Activated naive CD4-positive, alpha-beta T cell treated with anti-CD3 and anti-CD28 coated beads, Interleukin-2, amount 50 U/mL, for 24 hours (primary cell): ENCODE measurements around the gene CCL25.

Experiments
- H3K27ac Mint-ChIP-seq: one replicate; pipeline ENCODE4 v1.8.0; 2021; ENCODE audit warnings: mild to moderate bottlenecking, mixed read lengths
- H3K27me3 Mint-ChIP-seq: one replicate; pipeline ENCODE4 v1.8.0; 2021; ENCODE audit warnings: mixed read lengths
- H3K36me3 Mint-ChIP-seq: one replicate; pipeline ENCODE4 v1.8.0; 2021; ENCODE audit warnings: mixed read lengths
- H3K4me1 Mint-ChIP-seq: one replicate; pipeline ENCODE4 v1.8.0; 2021; ENCODE audit warnings: mixed read lengths
- H3K4me3 Mint-ChIP-seq: one replicate; pipeline ENCODE4 v1.8.0; 2021; ENCODE audit warnings: mild to moderate bottlenecking, mixed read lengths
- H3K9me3 Mint-ChIP-seq: one replicate; pipeline ENCODE4 v1.8.0; 2021; ENCODE audit warnings: mixed read lengths

CCL25 gene

GRCh38 chr19:8109890-8110662, 57.5 kb downstream of the CCL25 start:
- no peaks in the 10 kb centered on the region for H3K36me3 Mint-ChIP-seq
- H3K4me3 Mint-ChIP-seq, result no peak overlapping the region

GRCh38 chr19:8110931-8111330, 58.4 kb downstream of the CCL25 start:
- Mint-ChIP-seq H3K9me3 (no peaks in the 10 kb centered on the region), H3K27me3 (peaks cover 3% of the 10 kb centered on the region), H3K27ac (no peak overlapping the region), H3K4me3 (no peak overlapping the region), H3K4me1 (no peaks in the 10 kb centered on the region), H3K36me3 (no peaks in the 10 kb centered on the region)

More at GRCh38 chr19:8109890-8110662, 57.5 kb downstream of the CCL25 start:
- H3K9me3 Mint-ChIP-seq, result no peaks in the 10 kb centered on the region
- no peaks in the 10 kb centered on the region for H3K4me1 Mint-ChIP-seq
- H3K27ac Mint-ChIP-seq, result no peak overlapping the region
- peaks cover 5% of the 10 kb centered on the region for H3K27me3 Mint-ChIP-seq

GRCh38 chr19:8111376-8111775, 58.8 kb downstream of the CCL25 start:
- H3K4me3 Mint-ChIP-seq, result no peak overlapping the region
- H3K27ac Mint-ChIP-seq, result no peak overlapping the region
- no peaks in the 10 kb centered on the region for H3K4me1 Mint-ChIP-seq
- no peaks in the 10 kb centered on the region for H3K9me3 Mint-ChIP-seq
- peaks cover 3% of the 10 kb centered on the region for H3K27me3 Mint-ChIP-seq
- no peaks in the 10 kb centered on the region for H3K36me3 Mint-ChIP-seq
